K562 (cell line): ENCODE data around the gene USP10. TPM values are rescaled to one million over a fixed set of nuclear protein-coding genes. Genes with fewer than 3 reads are reported as not detected.

Source experiments
- ADNP ChIP-seq: fragments of 200-800 bp; sonication (Bioruptor generic); IDR thresholded peaks from 2 replicates; pipeline ENCODE4 v1.6.1; 2016; ENCODE audit warnings: missing genetic modification characterization, missing compliant biosample characterization
- ARHGAP35 ChIP-seq: fragments of 450-650 bp; IDR thresholded peaks from 2 replicates; pipeline ENCODE4 v1.6.1; 2018; ENCODE audit not compliant: partially characterized antibody
- BMI1 ChIP-seq: fragments of 150-350 bp; IDR thresholded peaks from 2 replicates; pipeline ENCODE4 v1.6.1; 2014; ENCODE audit warnings: low read length
- BRD9 ChIP-seq: fragments of 450-650 bp; IDR thresholded peaks from 2 replicates; pipeline ENCODE4 v1.6.1; 2018; ENCODE audit warnings: low read depth; ENCODE audit not compliant: partially characterized antibody
- BRF2 ChIP-seq: IDR thresholded peaks from 3 replicates; pipeline ENCODE4 v1.6.1; 2011; ENCODE audit warnings: borderline replicate concordance, mild to moderate bottlenecking; ENCODE audit not compliant: insufficient read length, insufficient read depth
- ESRRA ChIP-seq: fragments of 450-650 bp; IDR thresholded peaks from 2 replicates; pipeline ENCODE4 v1.6.1; 2014; ENCODE audit warnings: low read depth, mild to moderate bottlenecking, moderate library complexity, borderline replicate concordance
- EZH2 ChIP-seq: IDR thresholded peaks from 2 replicates; pipeline ENCODE4 v1.6.1; 2012; ENCODE audit warnings: low read depth, mild to moderate bottlenecking, inconsistent platforms, low read length, borderline replicate concordance
- GTF2E2 ChIP-seq: fragments of 200-800 bp; sonication (Bioruptor generic); IDR thresholded peaks from 2 replicates; pipeline ENCODE4 v1.6.1; 2016; ENCODE audit warnings: missing genetic modification characterization, missing compliant biosample characterization
- HCFC1 ChIP-seq: IDR thresholded peaks from 2 replicates; pipeline ENCODE4 v1.6.1; 2012; ENCODE audit warnings: low read depth, low read length, improper control_type of control experiment
- KHSRP ChIP-seq: fragments of 450-650 bp; IDR thresholded peaks from 2 replicates; pipeline ENCODE4 v1.6.1; 2017
- MCM2 ChIP-seq: fragments of 450-650 bp; IDR thresholded peaks from 2 replicates; pipeline ENCODE4 v1.6.1; 2017; ENCODE audit warnings: low read depth, mild to moderate bottlenecking
- MEF2A ChIP-seq: IDR thresholded peaks from 2 replicates; pipeline ENCODE4 v1.6.1; 2011; ENCODE audit warnings: low read depth, mild to moderate bottlenecking, low read length, moderate library complexity; ENCODE audit not compliant: control insufficient read depth
- NCOA2 ChIP-seq, 2 experiments: fragments of 450-650 bp; IDR thresholded peaks; 2 replicates each; pipeline ENCODE4 v1.6.1; 2018; ENCODE audit warnings: mild to moderate bottlenecking in 2 of 2, moderate library complexity in 1 of 2; ENCODE audit not compliant: partially characterized antibody in 2 of 2
- NCOA4 ChIP-seq: fragments of 450-650 bp; IDR thresholded peaks from 2 replicates; pipeline ENCODE4 v1.6.1; 2018; ENCODE audit warnings: mild to moderate bottlenecking; ENCODE audit not compliant: partially characterized antibody
- NFXL1 ChIP-seq: fragments of 450-650 bp; formaldehyde crosslinking; IDR thresholded peaks from 2 replicates; pipeline ENCODE4 v1.4.0; 2021; ENCODE audit warnings: mild to moderate bottlenecking
- OTX1 ChIP-seq: fragments of 450-650 bp; formaldehyde crosslinking; IDR thresholded peaks from 2 replicates; pipeline ENCODE4 v1.4.0; 2022; ENCODE audit warnings: mild to moderate bottlenecking
- PRPF4 ChIP-seq: fragments of 200-400 bp; formaldehyde crosslinking; IDR thresholded peaks from one replicate; pipeline ENCODE4 v1.6.1; 2017; ENCODE audit warnings: low read length, low read depth, mild to moderate bottlenecking; ENCODE audit not compliant: insufficient read depth, poor library complexity, severe bottlenecking
- RAD21 ChIP-seq, 2 experiments: fragments of 250-450 bp in 1 of 2; fragments of 450-650 bp in 1 of 2; sonication (Bioruptor Pico) in 1 of 2; formaldehyde crosslinking in 1 of 2; IDR thresholded peaks in 1 of 2; conservative IDR thresholded peaks in 1 of 2; 2 replicates each; pipeline versions ENCODE4 v1.4.0 to v1.8.0; 2020 to 2022; ENCODE audit warnings: mild to moderate bottlenecking in 2 of 2, moderate library complexity in 1 of 2
- RUNX1 ChIP-seq: sonication (generic); IDR thresholded peaks from 2 replicates; pipeline ENCODE4 v1.6.1; 2016; ENCODE audit warnings: antibody characterized with exemption, low read depth
- SP2 ChIP-seq: IDR thresholded peaks from 2 replicates; pipeline ENCODE4 v1.6.1; 2011; ENCODE audit warnings: mild to moderate bottlenecking, low read depth, low read length, moderate library complexity; ENCODE audit not compliant: poor library complexity, severe bottlenecking; ENCODE audit errors: extremely low read depth
- TAF9B ChIP-seq: fragments of 450-650 bp; IDR thresholded peaks from 2 replicates; pipeline ENCODE4 v1.6.1; 2018; ENCODE audit warnings: mild to moderate bottlenecking; ENCODE audit not compliant: partially characterized antibody
- TEAD2 ChIP-seq: fragments of 450-650 bp; IDR thresholded peaks from 2 replicates; pipeline ENCODE4 v1.6.1; 2016; ENCODE audit warnings: missing genetic modification characterization, control low read depth, missing compliant biosample characterization
- ZBED1 ChIP-seq: IDR thresholded peaks from 2 replicates; pipeline ENCODE4 v1.6.1; 2014
- ZKSCAN8 ChIP-seq: fragments of 200-800 bp; sonication (Bioruptor generic); IDR thresholded peaks from 2 replicates; pipeline ENCODE4 v1.6.1; 2016; ENCODE audit warnings: missing genetic modification characterization, missing compliant biosample characterization
- ZNF239 ChIP-seq: fragments of 250-450 bp; sonication (Bioruptor Pico); IDR thresholded peaks from 2 replicates; pipeline ENCODE4 v1.4.0; 2020; ENCODE audit warnings: mild to moderate bottlenecking
- ZNF263 ChIP-seq: sonication (generic); formaldehyde crosslinking; IDR thresholded peaks from 2 replicates; pipeline ENCODE4 v1.8.0; 2022; ENCODE audit warnings: mild to moderate bottlenecking, missing genetic modification reagents, borderline replicate concordance
- ZNF561 ChIP-seq: fragments of 450-650 bp; formaldehyde crosslinking; conservative IDR thresholded peaks from 2 replicates; pipeline ENCODE4 v1.4.0; 2020; ENCODE audit warnings: mild to moderate bottlenecking, moderate library complexity
- ZNF586 ChIP-seq: fragments of 450-650 bp; formaldehyde crosslinking; conservative IDR thresholded peaks from 2 replicates; pipeline ENCODE4 v1.4.0; 2020; ENCODE audit warnings: mild to moderate bottlenecking, moderate library complexity
- ZNF589 ChIP-seq: fragments of 200-800 bp; sonication (Bioruptor generic); IDR thresholded peaks from 2 replicates; pipeline ENCODE4 v1.6.1; 2016; ENCODE audit warnings: low read depth, missing genetic modification characterization, missing compliant biosample characterization
- ZNF778 ChIP-seq: fragments of 450-650 bp; formaldehyde crosslinking; IDR thresholded peaks from 2 replicates; pipeline ENCODE4 v1.4.0; 2020; ENCODE audit warnings: mild to moderate bottlenecking, moderate library complexity
- polyA plus RNA-seq, 8 experiments: library from polyadenylated mRNA; depleted of rRNA in 4 of 8; stranded (reverse) in 5 of 8; unstranded in 3 of 8; fragments of >200 nt; fragmentation: Nextera tagmentation in 2 of 8; fragmentation: Illumina TruSeq in 1 of 8; extraction: Ambion mirVana in 2 of 8; extraction: Trizol in 1 of 8; gene quantifications; 2 replicates each; pipeline versions ENCODE4 v1.2.1 to v1.2.3, GENCODE V29; 2011 to 2014; ENCODE audit warnings: inconsistent platforms in 1 of 8, missing spikeins in 1 of 8
- total RNA-seq, 7 experiments: library from RNA; depleted of rRNA in 6 of 7; stranded (reverse); fragments of >200 nt in 6 of 7; fragmentation: Illumina TruSeq in 2 of 7; extraction: Trizol in 2 of 7; gene quantifications; 2 replicates each; pipeline versions ENCODE4 v1.2.1 to v1.2.3, GENCODE V29; 2011 to 2021; ENCODE audit warnings: low replicate concordance in 1 of 7
- TF ChIP-seq, protein P1 (sequence below): sonication (generic); formaldehyde crosslinking; IDR thresholded peaks from 2 replicates; pipeline ENCODE4 v1.9.0; 2022; ENCODE audit warnings: mild to moderate bottlenecking, missing genetic modification reagents

Gene USP10
- total and polyA plus RNA-seq, 9 of the 15 experiments (the other 6 are each of a cell fraction or from before 2014, with no cell fraction given) = 61.7 to 197 (median 116) TPM

- TF ChIP-seq TEAD2 (tag) (no peak), OTX1 (CRISPR knock-in tag) (no peak), MCM2 (no peak), BMI1 (no peak), BRF2 (no peak), ESRRA (0 out of 2 replicates have a peak, but pooled peaks have one; percentile 28), NCOA4 (no peak), NCOA2 (IDR thresholded peaks at IDR 0.05; ENCODE audit: partially characterized antibody in 2 of 2) (no peak), ZNF586 (CRISPR knock-in tag) (no peak), ZNF263 (CRISPR knock-in tag) (no peak), BRD9 (no peak), GTF2E2 (tag) (no peak), HCFC1 (no peak), ADNP (tag) (no peak), TAF9B (no peak), RUNX1 (no peak), NFXL1 (no peak), EZH2 (no peak), RAD21 (CRISPR knock-in tag; conservative IDR thresholded peaks at IDR 0.05 in 1 of 2, IDR thresholded peaks at IDR 0.05 in 1 of 2) (0 out of 4 replicates have a peak, but pooled peaks of 1 of the 2 experiments have one; percentile 8), ARHGAP35 (no peak), PRPF4 (no peak), SP2 (no peak), KHSRP (no peak), ZNF561 (CRISPR knock-in tag) (no peak), ZNF239 (CRISPR knock-in tag) (no peak), ZBED1 (no peak), MEF2A (no peak), ZKSCAN8 (CRISPR knock-in tag) (no peak), ZNF589 (CRISPR knock-in tag) (peak; percentile 73), ZNF778 (no peak)
- TF ChIP-seq, protein P1, sequence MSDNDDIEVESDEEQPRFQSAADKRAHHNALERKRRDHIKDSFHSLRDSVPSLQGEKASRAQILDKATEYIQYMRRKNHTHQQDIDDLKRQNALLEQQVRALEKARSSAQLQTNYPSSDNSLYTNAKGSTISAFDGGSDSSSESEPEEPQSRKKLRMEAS (CRISPR knock-in tag) = no peak
Measured at GRCh38 chr16:84724606-84725309, 25.0 kb downstream of the USP10 start (continued).
